Kidney (tissue), 14 donors: ENCODE measurements around the gene CACNA1A. TPM values are rescaled to one million over a fixed set of nuclear protein-coding genes. Genes with fewer than 3 reads are reported as not detected.

Experiments
- DNase-seq, 5 donors: peaks; one replicate each; pipeline ENCODE4 v3.0.0-alpha.2; 2013 to 2020
- FAIRE-seq: peaks from 2 replicates; lab custom pipeline; 2012; peaks lifted over from hg19 to GRCh38; lab: Jason Lieb, UNC
- H3K27ac ChIP-seq, 2 donors: one replicate each; pipeline ENCODE4 v1.7.0; 2013; ENCODE audit warnings: low read depth in 2 of 2, low read length in 2 of 2, inconsistent platforms in 1 of 2
- H3K27me3 ChIP-seq: one replicate; pipeline ENCODE4 v1.7.1; 2013; ENCODE audit warnings: low read length, inconsistent platforms; ENCODE audit not compliant: control insufficient read depth, insufficient read depth
- H3K36me3 ChIP-seq, 3 donors: one replicate each; pipeline versions ENCODE4 v1.7.0 to v1.7.1; 2013; ENCODE audit warnings: low read length in 3 of 3, control low read depth in 1 of 3, inconsistent platforms in 1 of 3; ENCODE audit not compliant: insufficient read depth in 3 of 3, control insufficient read depth in 2 of 3
- H3K4me1 ChIP-seq, 3 donors: one replicate each; pipeline versions ENCODE4 v1.7.0 to v1.7.1; 2013; ENCODE audit warnings: low read length in 3 of 3, inconsistent platforms in 1 of 3, low read depth in 1 of 3; ENCODE audit not compliant: control insufficient read depth in 2 of 3, insufficient read depth in 2 of 3
- H3K4me3 ChIP-seq, 3 donors: one replicate each; pipeline versions ENCODE4 v1.7.0 to v1.8.1; 2013; ENCODE audit warnings: low read length in 3 of 3, control low read depth in 1 of 3, inconsistent platforms in 1 of 3
- H3K9ac ChIP-seq, 3 donors: one replicate each; pipeline versions ENCODE4 v1.7.0 to v1.7.1; 2013; ENCODE audit warnings: low read length in 3 of 3, control low read depth in 1 of 3, inconsistent platforms in 1 of 3
- H3K9me3 ChIP-seq, 3 donors: one replicate each; pipeline versions ENCODE4 v1.7.0 to v1.7.1; 2013; ENCODE audit warnings: low read length in 3 of 3, control low read depth in 1 of 3, inconsistent platforms in 1 of 3; ENCODE audit not compliant: control insufficient read depth in 2 of 3, insufficient read depth in 1 of 3
- CTCF ChIP-seq: IDR thresholded peaks from 3 replicates; pipeline ENCODE4 v1.5.1; 2012; ENCODE audit warnings: mild to moderate bottlenecking, moderate library complexity, borderline replicate concordance; ENCODE audit not compliant: insufficient read depth; ENCODE audit errors: extremely low read depth
- intact Hi-C: fragments of 100-400 bp; cut with DNase I; formaldehyde crosslinking; loops from one replicate; pipeline ENCODE4 v1.11.1; 2022
- polyA plus RNA-seq: library from polyadenylated mRNA; stranded (reverse); fragments of 350-450 nt; fragmentation: Illumina TruSeq; extraction: RNeasy Lipid Tissue Mini Kit (QIAGEN cat#74804); gene quantifications from one replicate; pipeline ENCODE4 v1.2.3, GENCODE V29; 2014; ENCODE audit warnings: low read depth, low replicate concordance; ENCODE audit not compliant: insufficient read depth
- total RNA-seq: library from RNA; stranded (reverse); fragmentation: NEBNext Ultra II Directional; extraction: Animal tissue kit (Norgen Biotek cat#: 25700); gene quantifications from one replicate; pipeline ENCODE4 v1.2.1, GENCODE V29; 2021
- donor health status: control.
- donor health status: control.
- donor health status: control.
- donor health status: control.
- donor health status: control.
- donor health status: DM: yes; HTN: yes; CAD: no.
- donor health status: Normal renal cell carcinoma (clear cell type).

The CACNA1A gene
- total and polyA plus RNA-seq, 2 donors from 2014 or later = 0.30 to 1.7 TPM

GRCh38 chr19:13318190-13318589 lies 188.1 kb downstream of the CACNA1A start:
- no peak overlapping the region for H3K9ac ChIP-seq
- no peaks in the 10 kb centered on the region for H3K36me3 ChIP-seq
- no peak overlapping the region for H3K27ac ChIP-seq
- no peaks in the 10 kb centered on the region for H3K27me3 ChIP-seq
- H3K4me3 ChIP-seq = no peak overlapping the region
- peaks cover 0 to 11% (median 0%) of the 10 kb centered on the region in 3 donors for H3K9me3 ChIP-seq
- intact Hi-C loops = no loop called here
- no peak for DNase-seq
- TF ChIP-seq CTCF = no peak
- H3K4me1 ChIP-seq = no peaks in the 10 kb centered on the region
- FAIRE-seq = no peak

- intact Hi-C loops = no loop called here
- no peak for TF ChIP-seq CTCF
- Histone ChIP-seq H3K4me1 (no peaks in the 10 kb centered on the region), H3K4me3 (no peak overlapping the region), H3K9ac (no peak overlapping the region), H3K27ac (no peak overlapping the region), H3K9me3 (peaks cover 0 to 14% (median 0%) of the 10 kb centered on the region in 3 donors), H3K27me3 (no peaks in the 10 kb centered on the region), H3K36me3 (no peaks in the 10 kb centered on the region)
- DNase-seq = no peak
- FAIRE-seq = no peak
Observed at GRCh38 chr19:13315495-13315894, 190.8 kb downstream of the CACNA1A start.

- Histone ChIP-seq H3K9ac (no peak overlapping the region), H3K27me3 (no peaks in the 10 kb centered on the region), H3K9me3 (peaks cover 0 to 14% (median 0%) of the 10 kb centered on the region in 3 donors), H3K4me1 (no peaks in the 10 kb centered on the region), H3K27ac (no peak overlapping the region), H3K36me3 (no peaks in the 10 kb centered on the region), H3K4me3 (no peak overlapping the region)
- intact Hi-C loops = no loop called here
- DNase-seq = no peak
- TF ChIP-seq CTCF = no peak
- FAIRE-seq = no peak
Observed at GRCh38 chr19:13314761-13315160, 191.5 kb downstream of the CACNA1A start.

GRCh38 chr19:13313875-13314274 lies 192.4 kb downstream of the CACNA1A start:
- Histone ChIP-seq H3K27me3 (no peaks in the 10 kb centered on the region), H3K9me3 (peaks cover 0 to 14% (median 0%) of the 10 kb centered on the region in 3 donors), H3K36me3 (no peaks in the 10 kb centered on the region), H3K27ac (no peak overlapping the region), H3K4me1 (no peaks in the 10 kb centered on the region), H3K9ac (no peak overlapping the region), H3K4me3 (no peak overlapping the region)
- TF ChIP-seq CTCF = no peak
- intact Hi-C loops = no loop called here
- DNase-seq = no peak
- FAIRE-seq = no peak
